GM23248 (cell line): Measurements from ENCODE around the gene USP2. TPM values are rescaled to one million over a fixed set of nuclear protein-coding genes. Genes with fewer than 3 reads are reported as not detected.

Experiments
- DNase-seq: peaks from one replicate; pipeline ENCODE4 v3.0.0-alpha.2; 2015
- H2AFZ ChIP-seq: fragments of 200-600 bp; sonication (generic); 2 replicates; pipeline ENCODE4 v1.6.1; 2016; ENCODE audit warnings: antibody characterized with exemption
- H3F3A ChIP-seq: fragments of 200-600 bp; sonication (generic); 2 replicates; pipeline ENCODE4 v1.6.1; 2016; ENCODE audit warnings: mild to moderate bottlenecking, antibody characterized with exemption, mixed run types; ENCODE audit not compliant: insufficient read depth
- H3K27ac ChIP-seq: fragments of 200-600 bp; sonication (generic); 2 replicates; pipeline ENCODE4 v1.5.1; 2016; ENCODE audit warnings: mild to moderate bottlenecking
- H3K27me3 ChIP-seq: fragments of 200-600 bp; sonication (generic); replicated peaks from 2 replicates; pipeline ENCODE4 v1.6.1; 2016; ENCODE audit warnings: mild to moderate bottlenecking; ENCODE audit not compliant: insufficient read depth
- H3K36me3 ChIP-seq: fragments of 200-600 bp; sonication (generic); 2 replicates; pipeline ENCODE4 v1.6.1; 2016; ENCODE audit warnings: low read depth, mild to moderate bottlenecking
- H3K4me1 ChIP-seq: fragments of 200-600 bp; sonication (generic); 2 replicates; pipeline ENCODE4 v1.6.1; 2016; ENCODE audit warnings: mild to moderate bottlenecking; ENCODE audit not compliant: insufficient read depth
- H3K4me2 ChIP-seq: fragments of 200-600 bp; sonication (generic); one replicate; pipeline ENCODE4 v1.6.1; 2016; ENCODE audit warnings: mild to moderate bottlenecking; ENCODE audit not compliant: unreplicated experiment
- H3K4me3 ChIP-seq: fragments of 200-600 bp; sonication (generic); 2 replicates; pipeline ENCODE4 v1.5.1; 2016; ENCODE audit warnings: mild to moderate bottlenecking
- H3K79me2 ChIP-seq: fragments of 200-600 bp; sonication (generic); 2 replicates; pipeline ENCODE4 v1.6.1; 2016; ENCODE audit warnings: mild to moderate bottlenecking; ENCODE audit not compliant: insufficient read depth
- H3K9ac ChIP-seq: fragments of 200-600 bp; sonication (generic); 2 replicates; pipeline ENCODE4 v1.6.1; 2016; ENCODE audit warnings: mild to moderate bottlenecking
- H3K9me2 ChIP-seq: fragments of 200-600 bp; sonication (generic); 2 replicates; pipeline ENCODE4 v1.6.1; 2016; ENCODE audit warnings: mixed run types, mild to moderate bottlenecking, moderate library complexity; ENCODE audit not compliant: insufficient read depth
- H3K9me3 ChIP-seq: fragments of 200-600 bp; sonication (generic); one replicate; pipeline ENCODE4 v1.6.1; 2017; ENCODE audit warnings: low read depth
- H4K20me1 ChIP-seq: fragments of 200-600 bp; sonication (generic); 2 replicates; pipeline ENCODE4 v1.6.0; 2016; ENCODE audit not compliant: insufficient read depth
- EZH2 ChIP-seq: fragments of 200-600 bp; sonication (generic); IDR thresholded peaks from 2 replicates; pipeline ENCODE4 v1.6.1; 2018; ENCODE audit warnings: antibody characterized with exemption, mild to moderate bottlenecking; ENCODE audit not compliant: insufficient read depth, poor library complexity, severe bottlenecking
- EZH2phosphoT487 ChIP-seq: fragments of 200-600 bp; sonication (generic); IDR thresholded peaks from 2 replicates; pipeline ENCODE4 v1.6.1; 2018; ENCODE audit warnings: antibody characterized with exemption, moderate library complexity, mild to moderate bottlenecking, low read depth; ENCODE audit not compliant: insufficient read depth
- WGBS, 2 experiments: methylation state at CpG; one replicate each; pipeline ENCODE4 v1.1.6; 2015 to 2017; ENCODE audit warnings: low lambda C conversion rate in 2 of 2, low coverage in 1 of 2; ENCODE audit errors: missing lambda C conversion rate in 2 of 2; 5-methylcytosine and 5-hydroxymethylcytosine counted together
- in situ Hi-C: fragments of 300-500 bp; cut with MboI; formaldehyde crosslinking; loops from 2 replicates; pipeline ENCODE4 v1.15.0; 2020
- polyA plus RNA-seq: library from polyadenylated mRNA; unstranded; fragments of >200 nt; fragmentation: Nextera tagmentation; extraction: Ambion mirVana; gene quantifications from 2 replicates; pipeline ENCODE4 v1.2.1, GENCODE V29; 2016
- total RNA-seq: library from RNA; depleted of rRNA; stranded (reverse); fragments of >200 nt; shearing (Covaris generic); gene quantifications from 2 replicates; pipeline ENCODE4 v1.2.3, GENCODE V29; 2014

Gene USP2
- total and polyA plus RNA-seq, 2 experiments from 2014 or later: 0.33 TPM; not detected in 1

DNA sequence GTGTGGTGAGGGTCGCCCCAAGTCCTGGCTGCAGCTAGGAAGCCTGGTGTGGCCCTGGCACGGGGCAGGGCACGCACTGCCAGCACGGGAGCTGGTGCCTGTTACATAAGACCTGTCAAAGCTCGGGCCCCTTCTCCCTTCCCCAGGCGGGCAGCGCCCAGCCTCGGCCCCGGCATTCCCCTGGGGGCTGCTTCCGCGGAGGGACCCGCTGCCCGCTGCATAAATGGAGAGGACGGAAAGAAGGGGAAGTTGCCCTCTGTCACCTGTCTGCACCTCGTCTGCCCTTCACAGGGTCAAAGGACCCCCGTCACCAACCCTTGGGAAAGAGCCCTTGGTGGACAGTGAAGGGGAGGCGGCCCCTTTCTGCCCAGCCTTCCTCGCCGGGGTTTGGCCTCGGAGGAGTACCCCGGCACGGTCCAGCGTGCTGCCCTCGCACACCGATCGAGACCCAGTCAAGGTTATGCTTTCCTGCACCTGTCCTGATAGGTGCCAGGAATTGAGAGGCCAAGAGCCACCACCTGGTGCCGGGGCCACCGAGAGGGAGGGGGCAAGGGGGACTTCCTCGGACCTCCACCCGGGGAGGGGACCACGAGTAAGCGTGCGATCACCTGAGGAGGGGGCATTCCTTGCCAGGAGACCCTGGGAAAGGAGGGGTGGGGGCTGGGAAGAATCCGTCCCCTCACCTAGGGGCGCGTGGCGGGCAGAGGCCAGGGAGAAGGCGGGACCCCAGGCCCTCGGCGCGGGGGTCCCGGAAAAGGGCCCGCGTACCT lies 18.2 kb downstream of the USP2 start:
- Histone ChIP-seq H3K9me2 (no peaks in the 10 kb centered on the region), H3F3A (peaks cover 26% of the 10 kb centered on the region), H3K79me2 (no peaks in the 10 kb centered on the region), H3K27ac (no peak overlapping the region), H3K27me3 (peaks cover 6% of the 10 kb centered on the region; the same call in 1 of the 2 replicates), H3K4me2 (peak overlapping the region; percentile 65), H3K36me3 (no peaks in the 10 kb centered on the region), H3K9ac (no peak overlapping the region), H3K4me1 (peaks cover 32% of the 10 kb centered on the region), H4K20me1 (no peaks in the 10 kb centered on the region), H3K9me3 (no peaks in the 10 kb centered on the region), H3K4me3 (no peak overlapping the region), H2AFZ (no peak overlapping the region)
- TF ChIP-seq EZH2 (no peak), EZH2phosphoT487 (no peak)
- DNase-seq: no peak
- in situ Hi-C loops: no loop called here
- WGBS, 2 experiments: 71 to 85% methylated on average over 28 to 44 of the region's 44 CpGs

DNA sequence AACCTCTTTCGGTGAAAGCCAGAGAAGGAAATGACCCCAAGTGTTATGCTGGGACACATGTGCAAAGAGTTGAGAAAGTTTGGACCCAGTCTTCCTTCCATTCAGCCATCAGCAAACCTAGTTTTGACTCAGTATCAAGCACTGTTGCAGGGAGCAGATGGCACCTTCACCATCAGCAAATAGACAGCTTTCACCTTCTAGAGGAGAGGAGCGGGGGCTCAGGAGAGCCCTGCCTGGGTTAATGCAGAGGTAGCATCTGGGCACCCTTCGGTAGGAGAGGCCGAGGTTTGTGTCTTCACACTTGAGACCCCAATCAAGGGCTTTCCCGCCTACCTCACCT lies 18.8 kb downstream of the USP2 start:
- 0 out of 2 replicates have a peak, but pooled peaks cover 6% of the 10 kb centered on the region for H3K27me3 ChIP-seq
- no peaks in the 10 kb centered on the region for H3K79me2 ChIP-seq
- no peaks in the 10 kb centered on the region for H3K36me3 ChIP-seq
- WGBS, 2 experiments: 97 to 98% methylated on average over 5 of the region's 5 CpGs
- H2AFZ ChIP-seq: no peak overlapping the region
- in situ Hi-C loops: no loop called here
- H3F3A ChIP-seq: peaks cover 26% of the 10 kb centered on the region
- peaks cover 32% of the 10 kb centered on the region for H3K4me1 ChIP-seq
- TF ChIP-seq EZH2phosphoT487 (no peak), EZH2 (no peak)
- no peaks in the 10 kb centered on the region for H3K9me3 ChIP-seq
- no peaks in the 10 kb centered on the region for H3K9me2 ChIP-seq
- no peak overlapping the region for H3K27ac ChIP-seq
- no peak overlapping the region for H3K4me3 ChIP-seq
- no peak overlapping the region for H3K4me2 ChIP-seq
- H3K9ac ChIP-seq: no peak overlapping the region
- no peak for DNase-seq
- no peaks in the 10 kb centered on the region for H4K20me1 ChIP-seq

DNA sequence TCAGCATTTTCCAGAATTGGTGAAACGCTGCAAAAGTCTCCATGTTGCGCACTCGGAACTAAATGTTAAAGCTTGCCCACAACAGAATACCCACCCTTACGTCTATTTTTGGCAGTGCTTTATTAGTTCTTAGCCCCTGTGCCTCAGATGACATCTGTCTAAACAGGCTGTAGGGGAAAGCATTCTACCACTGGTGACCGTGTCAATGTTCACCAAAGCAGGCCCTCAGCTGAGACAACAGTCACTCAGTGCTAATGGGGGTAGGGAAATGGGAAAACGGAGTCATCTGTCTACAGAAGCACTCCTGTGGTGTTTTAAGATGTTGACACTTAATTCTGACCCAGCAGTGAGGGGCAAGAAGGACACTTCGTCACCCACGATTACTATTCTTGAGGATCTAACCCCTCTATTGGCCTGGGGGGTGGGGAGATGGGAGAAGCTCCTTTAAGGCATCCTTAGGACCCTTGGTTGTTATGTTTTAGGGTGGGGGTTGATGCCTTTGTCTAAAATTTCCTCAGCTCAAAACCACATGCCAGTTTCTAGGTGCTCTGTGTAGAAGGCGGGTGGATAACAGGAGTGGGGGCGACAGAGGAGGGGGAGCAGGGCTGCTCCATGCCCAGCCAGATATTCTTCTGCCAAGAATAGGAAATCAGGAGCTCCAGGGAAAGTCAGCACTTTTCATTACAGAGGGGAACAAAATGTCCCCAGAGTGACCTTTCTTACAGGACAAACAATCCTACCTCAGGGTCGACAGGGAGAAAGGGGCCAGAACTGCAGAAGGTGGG lies 19.4 kb downstream of the USP2 start:
- 77 to 80% methylated on average over 11 of the region's 11 CpGs for whole genome bisulfite sequencing, 2 experiments
- TF ChIP-seq EZH2 (no peak), EZH2phosphoT487 (no peak)
- H3K4me2 ChIP-seq: no peak overlapping the region

DNA sequence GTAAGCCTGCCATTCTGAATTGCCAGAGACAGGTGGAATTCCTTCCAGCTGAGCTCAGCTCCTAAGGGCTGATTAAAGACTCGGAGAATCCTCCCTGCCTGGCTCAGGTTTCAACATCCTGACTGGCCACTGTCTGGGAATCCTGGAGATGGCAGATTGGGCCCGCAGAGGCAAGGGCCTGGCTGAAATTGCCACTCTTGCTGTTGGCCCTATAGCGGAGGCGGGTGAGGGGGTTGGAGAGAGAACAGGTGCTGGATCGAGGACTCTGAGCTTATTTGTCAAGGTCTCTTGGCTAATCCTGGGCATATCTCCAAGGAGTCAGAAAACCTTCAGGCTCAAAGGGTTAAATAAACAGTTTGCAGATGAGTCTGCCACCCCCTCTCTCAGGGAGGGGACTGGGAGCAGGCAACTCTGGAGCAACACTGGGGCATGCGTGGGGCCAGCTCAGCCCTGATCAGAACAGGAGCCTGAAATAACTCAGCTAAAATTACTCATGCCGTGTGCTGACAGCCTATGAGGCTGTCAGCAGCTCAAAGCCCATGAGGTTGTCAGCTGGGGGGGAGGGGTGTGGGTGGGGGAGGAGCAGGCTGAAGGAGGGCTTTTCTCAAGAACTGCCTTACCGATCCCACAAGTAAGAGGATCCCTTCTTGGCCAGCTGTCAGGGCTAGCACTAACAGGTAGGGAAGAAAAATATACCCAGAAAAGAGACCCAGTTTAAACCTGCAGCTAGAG lies 20.3 kb downstream of the USP2 start:
- TF ChIP-seq EZH2 (no peak), EZH2phosphoT487 (peak; percentile 89; the same call in 1 of the 2 replicates)
- peaks cover 32% of the 10 kb centered on the region for H3K4me1 ChIP-seq
- no peaks in the 10 kb centered on the region for H3K36me3 ChIP-seq
- no peaks in the 10 kb centered on the region for H3K9me2 ChIP-seq
- peak; percentile 92 for DNase-seq
- peak overlapping the region; percentile 49 for H3K27ac ChIP-seq
- H3F3A ChIP-seq: peaks cover 26% of the 10 kb centered on the region
- no peaks in the 10 kb centered on the region for H4K20me1 ChIP-seq
- no peak overlapping the region for H3K9ac ChIP-seq
- in situ Hi-C loops: no loop called here
- no peak overlapping the region for H3K4me3 ChIP-seq
- H3K9me3 ChIP-seq: no peaks in the 10 kb centered on the region
- H3K4me2 ChIP-seq: peak overlapping the region; percentile 47
- H3K79me2 ChIP-seq: no peaks in the 10 kb centered on the region
- H3K27me3 ChIP-seq: 0 out of 2 replicates have a peak, but pooled peaks cover 6% of the 10 kb centered on the region
- 20 to 23% methylated on average over 8 of the region's 8 CpGs for WGBS, 2 experiments
- no peak overlapping the region for H2AFZ ChIP-seq

More for the DNA sequence above, 19.4 kb downstream of the USP2 start:
- peaks cover 26% of the 10 kb centered on the region for H3F3A ChIP-seq
- in situ Hi-C loops: no loop called here
- no peaks in the 10 kb centered on the region for H3K9me3 ChIP-seq
- H3K4me1 ChIP-seq: peaks cover 32% of the 10 kb centered on the region
- H4K20me1 ChIP-seq: no peaks in the 10 kb centered on the region
- no peak for DNase-seq
- H3K9ac ChIP-seq: no peak overlapping the region
- H3K79me2 ChIP-seq: no peaks in the 10 kb centered on the region
- H2AFZ ChIP-seq: no peak overlapping the region
- H3K27ac ChIP-seq: no peak overlapping the region
- no peaks in the 10 kb centered on the region for H3K9me2 ChIP-seq
- H3K27me3 ChIP-seq: 0 out of 2 replicates have a peak, but pooled peaks cover 6% of the 10 kb centered on the region
- H3K36me3 ChIP-seq: no peaks in the 10 kb centered on the region
- no peak overlapping the region for H3K4me3 ChIP-seq
